Osteoblast (primary cell): ENCODE data around the gene DYNC2LI1. TPM values are rescaled to one million over a fixed set of nuclear protein-coding genes. Genes with fewer than 3 reads are reported as not detected.

Experiments used
- DNase-seq: peaks from one replicate; pipeline ENCODE4 v3.0.0; 2011; ENCODE audit warnings: low spot score, mixed read lengths; ENCODE audit not compliant: insufficient read length; ENCODE audit errors: missing footprints
- H2AFZ ChIP-seq: 2 replicates; pipeline ENCODE4 v1.6.0; 2011; ENCODE audit warnings: mild to moderate bottlenecking, low read length
- H3K27ac ChIP-seq: 2 replicates; pipeline ENCODE4 v1.5.1; 2011; ENCODE audit warnings: mild to moderate bottlenecking, low read depth, low read length, moderate library complexity
- H3K27me3 ChIP-seq: 2 replicates; pipeline ENCODE4 v1.6.0; 2012; ENCODE audit warnings: mild to moderate bottlenecking, control low read depth, inconsistent platforms, low read length, moderate library complexity; ENCODE audit not compliant: insufficient read depth
- H3K36me3 ChIP-seq: 2 replicates; pipeline ENCODE4 v1.5.1; 2011; ENCODE audit warnings: mild to moderate bottlenecking, low read length, control low read depth, moderate library complexity; ENCODE audit not compliant: insufficient read depth
- H3K4me1 ChIP-seq: 2 replicates; pipeline ENCODE4 v1.5.1; 2011; ENCODE audit warnings: mild to moderate bottlenecking, low read length, control low read depth, moderate library complexity; ENCODE audit not compliant: insufficient read depth
- H3K4me2 ChIP-seq: 2 replicates; pipeline ENCODE4 v1.6.0; 2011; ENCODE audit warnings: mild to moderate bottlenecking, low read length; ENCODE audit not compliant: insufficient read depth
- H3K4me3 ChIP-seq: fragments of 200-600 bp; sonication (generic); 3 replicates; pipeline ENCODE4 v1.5.1; 2012; ENCODE audit warnings: mild to moderate bottlenecking, low read length, inconsistent platforms; ENCODE audit not compliant: insufficient read depth
- H3K79me2 ChIP-seq: 2 replicates; pipeline ENCODE4 v1.6.0; 2012; ENCODE audit warnings: mild to moderate bottlenecking, low read length, control low read depth, inconsistent platforms; ENCODE audit not compliant: insufficient read depth
- H3K9me3 ChIP-seq: 2 replicates; pipeline ENCODE4 v1.5.1; 2011; ENCODE audit warnings: low read depth, low read length, control low read depth
- H4K20me1 ChIP-seq: 2 replicates; pipeline ENCODE4 v1.6.0; 2012; ENCODE audit warnings: mild to moderate bottlenecking, low read length, control low read depth; ENCODE audit not compliant: insufficient read depth
- total RNA-seq: library from RNA; depleted of rRNA; stranded (reverse); fragments of >200 nt; gene quantifications from 2 replicates; pipeline ENCODE4 v1.2.3, GENCODE V29; 2012
- TF ChIP-seq, protein P1 (sequence below): IDR thresholded peaks from 2 replicates; pipeline ENCODE4 v1.5.1; 2011; ENCODE audit warnings: mild to moderate bottlenecking, low read depth, low read length, moderate library complexity; ENCODE audit errors: extremely low read depth

The DYNC2LI1 gene
- total RNA-seq, 1 donor, result 26.8 TPM

DNA sequence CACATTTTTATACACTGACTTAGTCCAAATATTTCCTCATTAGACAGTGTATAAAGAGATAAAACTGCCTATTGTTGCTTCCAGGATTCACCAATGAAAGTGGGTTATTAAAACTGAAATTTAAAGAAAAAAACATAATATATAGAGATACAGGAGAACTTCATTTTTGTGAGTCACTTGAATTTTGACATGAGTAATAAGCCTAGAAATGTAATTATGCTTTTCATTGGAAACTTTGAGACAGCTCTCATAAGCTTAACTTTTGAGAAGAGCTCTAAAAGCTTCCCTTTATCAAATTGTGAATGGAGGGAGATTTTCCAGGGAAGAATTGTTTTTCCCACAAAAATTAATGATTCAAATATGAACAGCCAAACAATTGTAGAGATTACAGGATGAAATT, 14.1 kb downstream of the DYNC2LI1 start:
- Histone ChIP-seq H3K9me3 (no peaks in the 10 kb centered on the region), H4K20me1 (no peaks in the 10 kb centered on the region), H3K4me2 (no peak overlapping the region), H3K27me3 (no peaks in the 10 kb centered on the region), H3K4me3 (no peak overlapping the region), H3K79me2 (no peaks in the 10 kb centered on the region), H3K27ac (no peak overlapping the region), H3K36me3 (peaks cover 8% of the 10 kb centered on the region), H2AFZ (no peak overlapping the region), H3K4me1 (no peaks in the 10 kb centered on the region)
- DNase-seq, result no peak
- TF ChIP-seq, protein P1, sequence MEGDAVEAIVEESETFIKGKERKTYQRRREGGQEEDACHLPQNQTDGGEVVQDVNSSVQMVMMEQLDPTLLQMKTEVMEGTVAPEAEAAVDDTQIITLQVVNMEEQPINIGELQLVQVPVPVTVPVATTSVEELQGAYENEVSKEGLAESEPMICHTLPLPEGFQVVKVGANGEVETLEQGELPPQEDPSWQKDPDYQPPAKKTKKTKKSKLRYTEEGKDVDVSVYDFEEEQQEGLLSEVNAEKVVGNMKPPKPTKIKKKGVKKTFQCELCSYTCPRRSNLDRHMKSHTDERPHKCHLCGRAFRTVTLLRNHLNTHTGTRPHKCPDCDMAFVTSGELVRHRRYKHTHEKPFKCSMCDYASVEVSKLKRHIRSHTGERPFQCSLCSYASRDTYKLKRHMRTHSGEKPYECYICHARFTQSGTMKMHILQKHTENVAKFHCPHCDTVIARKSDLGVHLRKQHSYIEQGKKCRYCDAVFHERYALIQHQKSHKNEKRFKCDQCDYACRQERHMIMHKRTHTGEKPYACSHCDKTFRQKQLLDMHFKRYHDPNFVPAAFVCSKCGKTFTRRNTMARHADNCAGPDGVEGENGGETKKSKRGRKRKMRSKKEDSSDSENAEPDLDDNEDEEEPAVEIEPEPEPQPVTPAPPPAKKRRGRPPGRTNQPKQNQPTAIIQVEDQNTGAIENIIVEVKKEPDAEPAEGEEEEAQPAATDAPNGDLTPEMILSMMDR, result no peak

DNA sequence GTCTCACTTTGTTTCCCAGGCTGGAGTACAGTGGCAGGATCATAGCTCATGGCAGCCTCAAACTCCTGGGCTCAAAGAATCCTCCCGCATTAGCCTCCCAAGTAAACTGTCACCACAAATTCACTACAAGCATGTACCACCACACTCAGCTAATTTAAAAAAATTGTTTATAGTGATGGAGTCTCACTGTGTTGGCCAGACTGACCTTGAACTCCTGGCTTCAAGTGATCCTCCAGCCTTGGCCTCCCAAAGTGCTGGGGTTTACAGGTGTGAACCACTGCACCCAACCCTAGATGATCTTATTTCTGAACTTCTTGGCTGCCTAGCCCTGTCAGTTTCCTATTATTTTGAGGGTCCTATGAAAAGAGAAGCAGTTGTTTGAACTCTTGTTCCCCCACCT, 14.8 kb downstream of the DYNC2LI1 start:
- Histone ChIP-seq H2AFZ (no peak overlapping the region), H3K36me3 (peaks cover 13% of the 10 kb centered on the region), H3K4me1 (no peaks in the 10 kb centered on the region), H3K4me3 (no peak overlapping the region), H3K9me3 (no peaks in the 10 kb centered on the region), H3K79me2 (no peaks in the 10 kb centered on the region), H3K4me2 (no peak overlapping the region), H4K20me1 (no peaks in the 10 kb centered on the region), H3K27ac (no peak overlapping the region), H3K27me3 (no peaks in the 10 kb centered on the region)
- TF ChIP-seq, protein P1, result no peak
- DNase-seq, result no peak

DNA sequence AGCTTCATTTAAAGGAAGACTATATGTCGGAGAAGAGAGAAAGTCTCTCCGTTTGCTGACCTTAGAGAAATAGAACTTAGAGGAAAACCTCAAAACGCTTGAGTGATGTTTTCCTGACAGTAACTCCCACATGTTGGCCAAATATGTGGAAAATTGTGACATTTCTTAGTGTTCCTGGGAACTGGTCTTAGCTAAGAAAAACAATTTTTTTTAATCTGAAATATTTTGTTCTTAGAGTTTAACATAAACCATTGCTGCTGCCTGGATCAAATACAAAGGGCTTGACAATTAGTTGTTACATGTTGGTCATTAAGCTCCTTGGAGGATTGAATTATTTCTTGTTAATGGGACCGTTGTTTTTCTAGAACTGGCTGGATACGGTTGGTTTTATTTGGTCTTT, 16.3 kb downstream of the DYNC2LI1 start:
- Histone ChIP-seq H3K4me1 (no peaks in the 10 kb centered on the region), H3K27me3 (no peaks in the 10 kb centered on the region), H3K4me3 (no peak overlapping the region), H3K27ac (no peak overlapping the region), H3K4me2 (no peak overlapping the region), H3K36me3 (peaks cover 19% of the 10 kb centered on the region), H2AFZ (no peak overlapping the region), H3K79me2 (no peaks in the 10 kb centered on the region), H4K20me1 (no peaks in the 10 kb centered on the region), H3K9me3 (no peaks in the 10 kb centered on the region)
- TF ChIP-seq, protein P1, result no peak
- no peak for DNase-seq

DNA sequence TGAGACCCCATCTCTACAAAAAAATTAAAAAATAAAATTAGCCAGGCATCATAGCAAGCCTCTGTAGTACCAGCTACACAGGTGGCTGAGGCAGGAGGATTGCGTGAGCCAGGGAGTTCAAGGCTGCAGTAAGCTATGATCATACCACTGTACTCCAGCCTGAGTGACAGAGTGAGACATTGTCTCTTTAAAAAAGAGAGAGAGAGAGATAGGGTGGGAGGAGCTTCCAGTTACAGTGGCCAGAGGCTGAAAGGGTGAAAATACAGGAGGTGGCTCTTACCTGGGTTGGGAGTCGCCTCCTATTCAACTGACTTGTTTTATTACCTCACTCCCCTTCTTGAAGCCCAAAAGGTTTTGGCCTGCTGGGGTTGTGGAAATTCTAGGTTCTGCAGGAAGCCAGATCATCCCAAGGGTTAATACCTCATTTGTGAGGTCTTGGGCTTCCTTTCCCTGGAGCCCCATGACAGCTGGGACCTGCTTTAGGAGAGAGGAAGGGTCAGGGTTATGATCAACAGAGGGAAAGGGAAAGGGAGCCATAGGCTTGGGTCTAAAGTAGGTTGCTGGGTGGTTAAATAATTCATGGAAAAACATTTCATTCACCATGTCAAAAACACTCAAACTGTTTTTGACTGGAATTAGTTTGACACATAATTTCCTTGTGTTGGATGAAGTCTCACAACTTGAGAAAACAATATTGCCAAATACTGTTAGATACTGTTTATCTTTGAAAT, 17.4 kb downstream of the DYNC2LI1 start:
- Histone ChIP-seq H3K27ac (no peak overlapping the region), H3K36me3 (peaks cover 19% of the 10 kb centered on the region), H3K4me2 (no peak overlapping the region), H3K4me1 (no peaks in the 10 kb centered on the region), H3K27me3 (no peaks in the 10 kb centered on the region), H3K79me2 (no peaks in the 10 kb centered on the region), H2AFZ (no peak overlapping the region), H4K20me1 (no peaks in the 10 kb centered on the region), H3K9me3 (no peaks in the 10 kb centered on the region), H3K4me3 (no peak overlapping the region)
- DNase-seq, result no peak
- TF ChIP-seq, protein P1, result no peak
